ENCODE measurements around the gene ANKS1A. TPM values are rescaled to one million over a fixed set of nuclear protein-coding genes. Genes with fewer than 3 reads are reported as not detected.
"Not testable (repeated sequence)": the region's sequence is repeated elsewhere in the genome, so short reads cannot be mapped to it uniquely, and the experiment has no call there.

The ANKS1A gene
- total RNA-seq, 2 donors from 2014 or later = 20.5 to 68.4 TPM

DNA sequence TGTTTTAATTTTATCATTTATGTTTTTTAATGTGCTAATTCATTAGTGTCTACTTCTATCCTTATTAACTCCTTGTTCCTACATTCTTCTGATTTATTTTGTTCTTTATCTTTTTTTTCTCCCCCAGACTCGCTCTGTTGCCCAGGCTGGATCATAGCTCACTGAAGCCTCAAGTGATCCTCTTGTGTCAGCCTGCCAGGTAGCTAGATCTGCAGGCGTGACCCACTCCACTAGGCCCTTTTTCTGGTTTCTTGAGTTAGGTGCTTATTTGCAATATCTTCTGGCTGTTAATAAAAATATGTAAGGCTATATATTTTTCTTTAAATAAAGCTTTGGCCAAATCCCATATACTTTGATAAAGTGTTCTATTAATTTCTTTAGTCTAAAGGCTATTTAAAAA is 4.1 kb upstream of the ANKS1A start:
- intact Hi-C loops (cut with DNase I) = loop anchor here (5.0 kb wide), 2 partner anchors 93 to 128 kb away; partner anchors contain the start of genes BLTP3A and SNRPC
- Histone ChIP-seq H3K27me3 (replicated peaks; ENCODE audit: insufficient read depth) (no peaks in the 10 kb centered on the region), H3K4me3 (no peak overlapping the region), H3K4me1 (replicated peaks) (peaks cover 7% of the 10 kb centered on the region), H3K27ac (no peak overlapping the region), H3K36me3 (no peaks in the 10 kb centered on the region), H3K9me3 (no peaks in the 10 kb centered on the region)
- WGBS = 90% methylated on average over 2 of the region's 2 CpGs
- DNase-seq (ENCODE audit: low spot score) = no peak
- TF ChIP-seq, protein P1, sequence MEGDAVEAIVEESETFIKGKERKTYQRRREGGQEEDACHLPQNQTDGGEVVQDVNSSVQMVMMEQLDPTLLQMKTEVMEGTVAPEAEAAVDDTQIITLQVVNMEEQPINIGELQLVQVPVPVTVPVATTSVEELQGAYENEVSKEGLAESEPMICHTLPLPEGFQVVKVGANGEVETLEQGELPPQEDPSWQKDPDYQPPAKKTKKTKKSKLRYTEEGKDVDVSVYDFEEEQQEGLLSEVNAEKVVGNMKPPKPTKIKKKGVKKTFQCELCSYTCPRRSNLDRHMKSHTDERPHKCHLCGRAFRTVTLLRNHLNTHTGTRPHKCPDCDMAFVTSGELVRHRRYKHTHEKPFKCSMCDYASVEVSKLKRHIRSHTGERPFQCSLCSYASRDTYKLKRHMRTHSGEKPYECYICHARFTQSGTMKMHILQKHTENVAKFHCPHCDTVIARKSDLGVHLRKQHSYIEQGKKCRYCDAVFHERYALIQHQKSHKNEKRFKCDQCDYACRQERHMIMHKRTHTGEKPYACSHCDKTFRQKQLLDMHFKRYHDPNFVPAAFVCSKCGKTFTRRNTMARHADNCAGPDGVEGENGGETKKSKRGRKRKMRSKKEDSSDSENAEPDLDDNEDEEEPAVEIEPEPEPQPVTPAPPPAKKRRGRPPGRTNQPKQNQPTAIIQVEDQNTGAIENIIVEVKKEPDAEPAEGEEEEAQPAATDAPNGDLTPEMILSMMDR (IDR thresholded peaks at IDR 0.05) = no peak
- no peak for TF ChIP-seq POLR2AphosphoS5 (IDR thresholded peaks at IDR 0.05)

DNA sequence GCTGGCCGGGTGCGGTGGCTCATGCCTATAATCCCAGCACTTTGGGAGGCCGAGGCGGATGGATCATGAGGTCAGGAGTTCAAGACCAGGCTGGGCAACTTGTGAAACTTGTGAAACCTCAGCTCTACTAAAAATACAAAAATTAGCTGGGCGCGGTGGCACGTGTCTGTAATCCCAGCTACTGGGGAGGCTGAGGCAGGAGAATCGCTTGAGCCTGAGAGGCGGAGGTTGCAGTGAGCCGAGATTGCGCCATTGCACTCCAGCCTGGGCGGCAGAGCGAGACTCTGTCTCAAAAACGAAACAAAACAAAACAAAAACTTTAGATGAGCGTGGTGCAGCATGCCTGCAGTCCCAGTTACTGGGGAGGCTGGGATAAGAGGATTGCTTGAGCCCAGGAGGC is 3.2 kb upstream of the ANKS1A start:
- H3K27ac ChIP-seq; H3K36me3 ChIP-seq; H3K9me3 ChIP-seq; DNase-seq (ENCODE audit: low spot score); H3K4me3 ChIP-seq; H3K27me3 ChIP-seq (replicated peaks; ENCODE audit: insufficient read depth): not testable (repeated sequence)
- intact Hi-C loops (cut with DNase I) = loop anchor here (5.0 kb wide), 2 partner anchors 94 to 129 kb away; partner anchors contain the start of genes BLTP3A and SNRPC
- WGBS = 94% methylated on average over 15 of the region's 15 CpGs
- peaks cover 15% of the 10 kb centered on the region for H3K4me1 ChIP-seq (replicated peaks)

GRCh38 chr6:34887753-34888513 is 1.1 kb upstream of the ANKS1A start, which contains the start of gene TAF11:
Gene TAF11, minus strand, starts transcription at chr6:34888042. Its CDS starts 85 bp downstream, at chr6:34887957.
- intact Hi-C loops (cut with DNase I) = loop anchor here (5.0 kb wide), 2 partner anchors 96 to 131 kb away; partner anchors contain the start of genes BLTP3A and SNRPC
- peak; percentile 95 for DNase-seq (ENCODE audit: low spot score)
- TF ChIP-seq POLR2A (IDR thresholded peaks at IDR 0.05) (peak; percentile 54), POLR2AphosphoS5 (IDR thresholded peaks at IDR 0.05) (peak; percentile 99)
- TF ChIP-seq, protein P1 (IDR thresholded peaks at IDR 0.05) = no peak
- H3K27ac ChIP-seq = peak within 1 kb of the TSS; percentile 91
- H3K4me3 ChIP-seq = peak within 1 kb of the TSS; percentile 78 to 80
- WGBS = under 1% methylated on average over 43 of the region's 43 CpGs
- H3K4me1 ChIP-seq (replicated peaks) = peaks cover 19% of the 10 kb centered on the region
- no peaks in the 10 kb centered on the region for H3K27me3 ChIP-seq (replicated peaks; ENCODE audit: insufficient read depth)
- H3K9me3 ChIP-seq = no peaks in the 10 kb centered on the region
- no peaks in the 10 kb centered on the region for H3K36me3 ChIP-seq

DNA sequence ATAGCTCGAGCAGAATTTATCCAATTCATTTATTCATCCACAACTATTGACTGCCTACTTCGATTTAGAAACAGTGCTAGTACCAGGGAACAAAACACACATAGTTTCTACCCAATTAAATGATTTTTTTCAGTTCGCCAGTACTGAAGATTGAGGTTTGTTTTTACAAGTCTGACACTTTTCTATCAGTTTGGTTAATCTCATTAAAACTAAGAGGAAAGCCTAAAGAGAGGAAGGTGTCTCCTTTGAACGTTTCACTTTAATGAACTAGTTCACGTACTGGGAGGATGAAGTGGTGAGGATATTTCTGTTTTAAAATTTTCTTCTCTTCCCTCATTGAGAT is 570 bp upstream of the ANKS1A start:
- H3K4me3 ChIP-seq = peak overlapping the region; percentile 78 to 80
- TF ChIP-seq POLR2AphosphoS5 (IDR thresholded peaks at IDR 0.05) (no peak), POLR2A (IDR thresholded peaks at IDR 0.05) (no peak)
- TF ChIP-seq, protein P1 (IDR thresholded peaks at IDR 0.05) = no peak
- no peaks in the 10 kb centered on the region for H3K9me3 ChIP-seq
- peak overlapping the region; percentile 91 for H3K27ac ChIP-seq
- no peak for DNase-seq (ENCODE audit: low spot score)
- intact Hi-C loops (cut with DNase I) = loop anchor here (5.0 kb wide), 2 partner anchors 96 to 131 kb away; partner anchors contain the start of genes BLTP3A and SNRPC
- H3K27me3 ChIP-seq (replicated peaks; ENCODE audit: insufficient read depth) = no peaks in the 10 kb centered on the region
- H3K4me1 ChIP-seq (replicated peaks) = peaks cover 19% of the 10 kb centered on the region
- WGBS = 0% methylated on average over 5 of the region's 5 CpGs
- no peaks in the 10 kb centered on the region for H3K36me3 ChIP-seq

DNA sequence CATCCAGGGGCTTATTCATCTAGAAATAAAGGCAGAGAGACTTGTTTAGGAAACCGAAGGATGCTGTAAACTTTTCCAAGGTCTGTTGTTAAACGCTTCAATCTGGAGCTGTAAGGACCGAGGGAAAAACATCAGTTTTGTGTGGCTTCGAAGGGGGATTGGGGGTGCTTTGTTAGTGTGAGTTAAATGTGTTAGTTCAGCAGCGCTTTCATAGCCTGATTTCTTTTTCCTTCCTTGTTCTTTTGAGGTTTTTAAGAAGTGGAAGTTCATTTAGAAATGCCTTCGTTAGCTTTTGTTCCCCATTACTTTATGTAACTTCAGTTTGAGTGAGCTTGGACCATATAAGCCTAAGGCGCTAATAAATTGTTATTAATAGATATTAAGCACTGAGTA is 1.5 kb downstream of the ANKS1A start:
- peaks cover 19% of the 10 kb centered on the region for H3K4me1 ChIP-seq (replicated peaks)
- no peaks in the 10 kb centered on the region for H3K9me3 ChIP-seq
- no peak for DNase-seq (ENCODE audit: low spot score)
- TF ChIP-seq POLR2A (IDR thresholded peaks at IDR 0.05) (no peak), POLR2AphosphoS5 (IDR thresholded peaks at IDR 0.05) (no peak)
- TF ChIP-seq, protein P1 (IDR thresholded peaks at IDR 0.05) = no peak
- 27% methylated on average over 7 of the region's 7 CpGs for WGBS
- intact Hi-C loops (cut with DNase I) = no loop called here
- H3K27me3 ChIP-seq (replicated peaks; ENCODE audit: insufficient read depth) = no peaks in the 10 kb centered on the region
- peak overlapping the region in 1 of 2 donors; percentile 78 for H3K4me3 ChIP-seq
- no peaks in the 10 kb centered on the region for H3K36me3 ChIP-seq
- H3K27ac ChIP-seq = no peak overlapping the region
